HL-60/S4 (cell line): ENCODE measurements around the gene COL23A1.

Experiments used
- in situ Hi-C: fragments of 300-500 bp; cut with MboI; formaldehyde crosslinking; loops from 2 replicates; pipeline ENCODE4 v1.14.3; 2022; ENCODE audit warnings: low sequenced_read_pairs

COL23A1 gene

DNA sequence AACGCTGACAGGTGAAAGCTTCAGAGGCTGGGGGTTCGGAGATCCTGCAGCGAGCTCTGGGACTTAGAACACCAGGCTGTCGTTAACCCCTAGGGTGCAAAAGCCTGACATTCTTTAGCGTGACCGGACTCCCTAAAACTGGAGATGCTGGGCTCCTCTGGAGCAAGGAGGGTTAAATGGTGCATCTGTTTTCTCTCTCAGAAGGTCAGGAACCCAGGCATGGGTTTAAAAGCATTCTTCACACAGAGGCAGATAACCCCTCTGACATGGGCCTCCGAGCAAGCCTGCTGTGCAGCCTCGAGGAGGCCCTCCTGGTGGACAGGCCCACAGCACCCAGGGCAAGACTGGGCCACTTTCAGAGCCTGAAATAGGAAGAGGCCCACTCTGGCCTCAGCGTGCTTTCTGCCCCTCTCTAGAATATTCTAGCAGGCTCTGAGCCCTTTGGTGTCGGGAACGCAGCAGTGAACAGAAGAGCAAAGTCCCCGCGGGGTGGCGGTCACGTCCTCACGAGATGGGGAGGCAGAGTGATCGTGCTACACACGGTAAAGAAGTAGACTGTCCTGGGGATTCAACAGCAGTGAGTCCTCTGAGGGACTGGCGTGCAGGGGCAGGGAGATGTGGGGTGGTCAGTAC lies 124.8 kb downstream of the COL23A1 start:
- in situ Hi-C loops = no loop called here

DNA sequence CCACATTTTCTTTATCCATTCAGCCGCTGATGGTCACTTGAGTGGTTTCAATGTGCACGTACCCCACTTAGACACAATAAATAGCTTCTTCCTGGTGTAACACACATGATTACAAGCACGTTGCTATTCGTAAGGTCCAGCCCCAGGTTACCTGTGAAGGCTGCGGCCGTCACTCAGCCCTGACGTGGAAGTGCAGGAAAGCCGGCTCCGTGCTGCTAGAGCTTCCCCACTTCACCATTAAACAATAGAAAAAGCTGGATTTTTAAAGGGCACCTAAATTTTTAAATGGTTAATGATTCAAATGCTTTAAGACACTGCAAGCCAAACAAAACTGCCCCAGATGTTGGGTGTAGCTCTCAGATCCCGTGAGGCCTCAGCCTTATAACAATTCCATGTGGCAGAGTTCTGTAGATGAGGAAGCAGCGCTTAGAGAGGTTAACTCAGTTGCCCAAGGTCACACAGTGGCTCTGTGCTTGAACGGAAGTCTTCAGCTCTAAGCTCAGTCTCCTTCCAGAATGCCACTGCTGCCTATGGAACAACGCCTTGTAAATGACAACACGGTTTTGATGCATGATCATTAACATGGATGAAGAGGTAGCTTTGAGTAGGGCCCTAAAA lies 125.7 kb downstream of the COL23A1 start:
- in situ Hi-C loops = no loop called here

DNA sequence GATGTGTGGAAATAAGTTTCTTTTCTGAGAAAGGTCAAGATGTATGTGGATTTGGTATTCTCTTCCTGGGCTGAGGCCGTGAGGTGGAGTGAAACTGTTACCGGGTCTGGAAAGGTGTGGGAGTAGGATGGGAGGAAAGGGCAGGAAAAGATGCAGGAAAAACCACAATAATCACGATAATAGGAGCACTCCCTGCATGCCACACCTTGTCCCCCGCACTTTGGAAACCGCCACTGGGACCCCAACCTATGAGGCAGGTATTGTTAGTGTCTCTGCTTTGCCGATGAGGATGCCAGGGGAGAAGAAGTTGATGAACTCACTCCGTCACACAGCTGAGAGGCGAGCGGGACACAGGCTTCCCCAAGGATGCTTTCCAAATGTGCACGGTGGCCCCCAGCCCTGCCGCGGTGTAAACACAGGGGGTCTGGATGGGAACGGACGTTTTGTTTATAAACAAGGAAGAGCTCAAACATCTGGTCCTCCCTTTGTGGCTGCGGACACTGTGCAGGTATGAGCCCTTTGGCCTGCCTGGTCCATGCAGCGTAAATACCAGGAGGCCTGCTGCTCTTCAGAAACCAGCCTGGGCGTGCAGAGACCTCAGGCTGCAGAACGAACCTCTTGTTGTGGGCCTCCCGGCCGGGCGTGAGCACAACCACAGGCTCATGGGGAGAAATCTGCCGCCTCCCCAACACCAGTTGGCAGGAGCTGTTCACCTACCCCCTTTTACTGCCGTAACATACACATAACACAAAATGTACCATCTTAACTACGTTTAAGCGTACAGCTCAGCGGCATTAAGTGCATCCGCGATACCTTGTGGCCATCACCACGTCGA lies 126.7 kb downstream of the COL23A1 start:
- in situ Hi-C loops = no loop called here

DNA sequence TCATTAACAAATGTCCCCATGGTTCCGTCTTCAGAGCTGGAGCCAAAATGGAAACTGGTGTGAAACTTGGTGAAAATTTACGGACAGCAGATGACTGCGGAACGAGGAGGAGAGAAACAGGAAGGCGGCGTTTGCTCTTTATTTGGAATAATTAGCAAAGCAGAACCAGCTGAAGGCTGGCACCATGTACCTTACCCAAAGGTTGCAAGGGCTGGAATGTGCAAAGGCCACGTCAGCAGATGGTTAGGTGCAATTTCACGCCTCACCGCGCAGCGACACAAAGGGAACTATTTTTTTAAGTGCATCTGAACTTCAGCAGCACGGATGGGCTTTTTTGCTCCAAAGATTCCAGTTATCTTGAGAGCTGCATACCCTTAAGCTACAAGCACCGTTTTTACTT lies 127.4 kb downstream of the COL23A1 start:
- in situ Hi-C loops = no loop called here

- in situ Hi-C loops = no loop called here
These were observed 128.1 kb downstream of the COL23A1 start for GRCh38 chr5:178462076-178462475.

DNA sequence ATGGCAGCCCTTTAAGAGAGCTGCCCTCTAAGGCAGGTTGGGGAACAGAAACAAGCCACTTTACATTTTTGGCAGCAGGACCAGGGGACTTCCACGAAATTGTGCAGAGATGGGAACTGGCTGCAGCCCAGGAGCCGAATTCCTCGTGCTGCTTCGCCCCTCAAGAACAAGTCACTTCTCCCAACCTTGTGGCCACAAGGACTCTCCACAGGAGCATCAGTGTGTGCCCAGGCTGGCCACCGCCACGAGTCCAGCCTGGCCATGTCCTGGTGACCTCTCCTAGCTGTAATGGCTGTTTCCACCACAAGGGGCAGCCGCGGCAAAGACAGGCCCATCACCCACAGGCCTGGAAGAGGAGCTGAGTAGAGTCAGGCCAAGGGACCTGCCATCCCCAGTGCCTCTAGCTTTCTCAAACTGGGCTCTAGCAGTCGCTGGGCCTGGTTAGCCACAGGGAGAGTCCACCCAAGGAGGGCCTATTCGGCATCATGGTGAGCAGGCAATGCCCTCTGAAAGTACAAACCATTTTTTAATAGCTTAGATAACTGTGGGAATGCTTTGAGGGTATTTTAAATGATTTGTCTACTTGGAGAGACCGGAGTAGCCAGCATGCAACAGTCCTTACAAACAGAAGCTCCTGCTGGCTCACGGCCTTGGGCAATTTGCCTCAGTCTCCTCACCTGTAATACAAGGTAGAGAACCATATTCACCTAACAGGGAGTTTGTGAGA lies 129.0 kb downstream of the COL23A1 start:
- in situ Hi-C loops = no loop called here

GRCh38 chr5:178460598-178460997 lies 129.6 kb downstream of the COL23A1 start:
- in situ Hi-C loops = no loop called here

GRCh38 chr5:178460174-178460573 lies 130.0 kb downstream of the COL23A1 start:
- in situ Hi-C loops = no loop called here

- in situ Hi-C loops = no loop called here
These were observed 132.1 kb downstream of the COL23A1 start for GRCh38 chr5:178458140-178458539.

DNA sequence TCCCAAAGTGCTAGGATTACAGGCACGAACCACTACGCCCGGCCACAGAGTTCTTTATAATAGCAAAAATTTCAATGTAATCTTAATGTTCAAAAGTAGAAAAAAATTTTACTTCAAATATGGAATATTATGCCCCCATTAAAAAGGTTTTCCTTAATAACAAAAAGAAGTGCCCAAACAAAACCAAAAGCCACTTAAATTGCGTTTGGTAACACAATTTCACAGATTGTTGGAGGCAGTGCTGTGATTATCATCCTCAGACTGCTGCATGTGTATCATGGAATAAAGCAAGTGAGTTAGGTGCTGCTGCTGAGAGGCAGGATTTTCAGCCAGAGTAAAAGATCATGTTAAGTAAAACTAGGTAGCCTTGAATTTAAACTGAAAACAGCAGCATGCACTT lies 132.7 kb downstream of the COL23A1 start:
- in situ Hi-C loops = no loop called here

GRCh38 chr5:178455480-178455835 lies 134.7 kb downstream of the COL23A1 start:
- in situ Hi-C loops = no loop called here

DNA sequence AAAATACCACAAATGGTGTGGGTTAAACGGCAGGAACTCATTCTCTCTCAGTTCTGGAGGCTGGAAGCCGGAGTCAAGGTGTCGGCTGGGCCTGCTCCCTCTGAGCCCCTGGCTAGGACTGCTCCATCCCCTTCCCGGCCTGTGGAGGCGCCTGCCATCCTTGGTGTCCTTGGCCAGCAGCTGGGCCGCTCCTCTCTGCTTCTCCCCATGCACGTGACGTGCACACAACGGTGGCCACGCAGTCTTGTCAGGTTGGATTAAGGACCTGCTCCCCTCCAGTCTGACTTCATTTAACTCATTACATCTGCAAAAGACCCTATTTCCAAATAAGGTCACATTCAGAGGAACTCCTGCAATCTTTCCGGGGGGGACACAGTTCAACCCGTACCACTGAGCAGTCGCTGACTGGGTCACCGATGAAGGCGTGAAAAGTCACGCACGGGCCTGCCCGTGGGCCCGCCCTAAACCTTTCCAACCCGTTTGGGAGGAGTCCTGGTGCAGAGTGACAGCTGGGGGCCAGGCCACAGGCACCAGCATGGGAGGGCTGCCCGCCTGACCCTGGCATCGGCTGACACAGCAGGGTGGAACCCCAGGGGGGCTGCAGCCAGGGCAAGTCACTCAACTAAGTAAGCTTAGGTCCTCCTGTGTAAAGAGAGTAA lies 135.2 kb downstream of the COL23A1 start:
- in situ Hi-C loops = no loop called here

DNA sequence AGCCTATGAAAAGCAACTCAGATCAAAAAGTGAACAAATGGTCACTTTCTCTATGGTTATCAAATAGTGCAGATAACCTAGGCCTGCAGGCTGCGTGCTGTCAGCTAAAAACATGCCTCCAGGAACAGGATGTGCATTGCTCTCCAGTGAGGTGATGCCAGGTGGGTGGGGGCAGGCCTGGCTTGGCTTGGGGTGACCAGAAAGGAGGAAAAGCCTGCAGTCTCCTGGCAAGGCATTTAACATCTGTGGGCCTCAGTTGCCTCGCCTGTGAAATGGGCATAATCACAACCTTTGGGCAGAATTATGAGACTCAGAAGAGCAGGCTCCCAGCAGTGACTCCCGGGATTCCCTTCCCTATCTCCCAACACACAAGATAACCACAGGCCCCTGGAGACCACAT lies 135.9 kb downstream of the COL23A1 start:
- in situ Hi-C loops = no loop called here

GRCh38 chr5:178453224-178453623 lies 137.0 kb downstream of the COL23A1 start:
- in situ Hi-C loops = no loop called here

DNA sequence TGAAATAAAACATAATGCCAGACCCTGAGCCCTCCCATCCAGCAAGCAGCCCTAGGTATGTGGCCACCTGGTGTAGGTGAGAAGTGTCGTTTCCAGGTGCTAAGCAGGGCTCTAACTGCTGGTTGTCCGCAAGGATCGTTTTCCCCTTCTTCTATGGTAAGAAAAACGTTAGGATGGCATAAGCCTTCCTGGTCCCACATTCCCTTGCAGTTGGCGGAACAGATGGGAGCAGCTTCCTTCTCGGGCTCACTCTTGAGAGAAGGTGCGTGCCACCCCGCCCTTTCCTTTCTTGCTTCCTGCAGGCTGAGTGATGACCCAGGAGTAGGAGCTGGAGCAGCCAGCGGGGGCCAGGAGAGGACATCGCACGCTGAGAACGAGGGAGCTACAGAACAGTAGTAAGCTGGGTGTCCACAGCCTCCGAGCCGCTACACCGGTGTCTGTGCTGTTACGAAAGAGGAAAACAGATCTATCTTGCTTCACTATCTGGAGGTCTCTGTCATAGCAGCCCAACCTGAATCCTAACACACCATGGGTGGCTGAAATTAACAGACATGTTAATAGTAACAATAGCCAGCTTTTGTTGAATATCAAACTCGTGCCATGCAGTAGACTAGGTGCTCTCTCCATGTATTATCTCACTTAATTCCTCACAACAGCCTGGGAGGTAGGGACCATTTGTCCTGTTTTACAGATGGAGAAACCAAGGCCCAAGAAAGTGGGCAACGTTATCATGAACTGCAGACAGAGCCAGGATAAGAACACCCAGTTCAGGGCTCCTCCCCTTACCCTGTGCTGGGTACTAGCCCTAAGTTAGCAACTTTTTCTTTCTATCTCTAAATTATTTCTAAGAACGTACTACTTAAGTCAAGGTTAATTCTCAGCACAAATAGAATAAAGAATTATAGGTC lies 139.8 kb downstream of the COL23A1 start:
- in situ Hi-C loops = no loop called here

GRCh38 chr5:178449163-178450070 lies 140.8 kb downstream of the COL23A1 start:
- in situ Hi-C loops = no loop called here

DNA sequence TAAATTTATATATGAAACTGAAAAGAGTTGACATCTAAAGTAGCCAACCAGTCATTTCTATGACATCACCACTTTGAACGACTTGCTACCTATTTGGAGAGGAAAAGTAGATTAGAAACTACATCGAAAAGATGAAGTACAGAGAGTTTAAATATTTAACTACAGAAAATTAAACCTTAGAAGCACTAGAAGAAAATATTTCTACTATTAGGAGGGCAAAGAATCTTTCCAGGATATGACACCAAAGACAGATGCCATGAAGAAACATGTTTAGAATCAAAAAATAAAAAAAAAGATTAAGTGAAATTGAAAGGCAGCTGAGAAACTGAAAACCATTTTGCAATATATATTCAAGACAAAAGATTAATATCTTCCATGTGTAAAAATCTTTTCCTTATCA lies 144.7 kb downstream of the COL23A1 start:
- in situ Hi-C loops = no loop called here

GRCh38 chr5:178442405-178443257 lies 147.6 kb downstream of the COL23A1 start:
- in situ Hi-C loops = no loop called here
